GM23338 (cell line): ENCODE data around the gene DNAJB12. TPM values are rescaled to one million over a fixed set of nuclear protein-coding genes. Genes with fewer than 3 reads are reported as not detected.

Experiments
- ATAC-seq: fragments of 200-7000 bp; cut with Tn5 transposase; 3 replicates; pipeline ENCODE4 v1.9.1; 2020
- DNase-seq: peaks from one replicate; pipeline ENCODE4 v3.0.0-alpha.2; 2015; ENCODE audit warnings: low spot score
- H2AFZ ChIP-seq: fragments of 200-600 bp; sonication (generic); 2 replicates; pipeline ENCODE4 v1.8.0; 2016; ENCODE audit warnings: antibody characterized with exemption, mild to moderate bottlenecking, moderate library complexity
- H3F3A ChIP-seq: fragments of 200-600 bp; sonication (generic); replicated peaks from 2 replicates; pipeline ENCODE4 v1.8.0; 2017; ENCODE audit warnings: antibody characterized with exemption, mixed run types, low read depth
- H3K27ac ChIP-seq: fragments of 200-600 bp; sonication (generic); 2 replicates; pipeline ENCODE4 v1.6.1; 2016; ENCODE audit warnings: low read depth
- H3K27me3 ChIP-seq: fragments of 200-600 bp; sonication (generic); 2 replicates; pipeline ENCODE4 v1.8.0; 2016; ENCODE audit warnings: mild to moderate bottlenecking, mixed run types, moderate library complexity; ENCODE audit not compliant: insufficient read depth
- H3K36me3 ChIP-seq: fragments of 200-600 bp; sonication (generic); 2 replicates; pipeline ENCODE4 v1.8.0; 2016; ENCODE audit warnings: mild to moderate bottlenecking; ENCODE audit not compliant: insufficient read depth
- H3K4me1 ChIP-seq: fragments of 200-600 bp; sonication (generic); 2 replicates; pipeline ENCODE4 v1.8.0; 2016; ENCODE audit warnings: mild to moderate bottlenecking, moderate library complexity; ENCODE audit not compliant: insufficient read depth
- H3K4me2 ChIP-seq: fragments of 200-600 bp; sonication (generic); 2 replicates; pipeline ENCODE4 v1.7.1; 2017; ENCODE audit warnings: mixed run types
- H3K4me3 ChIP-seq: fragments of 200-600 bp; sonication (generic); 2 replicates; pipeline ENCODE4 v1.6.1; 2016; ENCODE audit warnings: mixed run types
- H3K79me2 ChIP-seq: fragments of 200-600 bp; sonication (generic); replicated peaks from 2 replicates; pipeline ENCODE4 v1.8.0; 2017; ENCODE audit warnings: mild to moderate bottlenecking; ENCODE audit not compliant: insufficient read depth
- H3K9me2 ChIP-seq: fragments of 200-600 bp; sonication (generic); 2 replicates; pipeline ENCODE4 v1.8.0; 2017; ENCODE audit not compliant: insufficient read depth
- H4K20me1 ChIP-seq: fragments of 200-600 bp; sonication (generic); replicated peaks from 2 replicates; pipeline ENCODE4 v1.8.0; 2017; ENCODE audit warnings: mild to moderate bottlenecking; ENCODE audit not compliant: insufficient read depth
- H3K27ac Mint-ChIP-seq: 2 replicates; pipeline ENCODE4 v1.8.0; 2020; ENCODE audit warnings: inconsistent platforms, mild to moderate bottlenecking, moderate library complexity, mixed read lengths
- H3K27me3 Mint-ChIP-seq: 3 replicates; pipeline ENCODE4 v1.8.0; 2022; ENCODE audit warnings: low read depth, mild to moderate bottlenecking, moderate library complexity, mixed read lengths, inconsistent platforms; ENCODE audit not compliant: insufficient read depth, poor library complexity
- H3K36me3 Mint-ChIP-seq: 3 replicates; pipeline ENCODE4 v1.8.0; 2021; ENCODE audit warnings: low read depth, mild to moderate bottlenecking, inconsistent platforms, moderate library complexity, mixed read lengths
- H3K4me1 Mint-ChIP-seq: 3 replicates; pipeline ENCODE4 v1.8.0; 2020; ENCODE audit warnings: mild to moderate bottlenecking, inconsistent platforms, mixed read lengths
- H3K4me3 Mint-ChIP-seq: 3 replicates; pipeline ENCODE4 v1.8.0; 2021; ENCODE audit warnings: moderate library complexity, mild to moderate bottlenecking, inconsistent platforms, mixed read lengths
- H3K9me3 Mint-ChIP-seq: 3 replicates; pipeline ENCODE4 v1.8.0; 2020; ENCODE audit warnings: moderate library complexity, mild to moderate bottlenecking, inconsistent platforms, mixed read lengths
- CREB1 ChIP-seq: fragments of 250-450 bp; sonication (Bioruptor Pico); IDR thresholded peaks from 2 replicates; pipeline ENCODE4 v1.5.0; 2020; ENCODE audit warnings: low read depth, mild to moderate bottlenecking, moderate library complexity
- CTCF ChIP-seq, 2 experiments: fragments of 200-600 bp in 1 of 2; sonication (generic) in 1 of 2; conservative IDR thresholded peaks; 2 replicates each; pipeline versions ENCODE4 v1.5.1 to v1.6.1; 2016 to 2017; ENCODE audit warnings: antibody characterized with exemption in 2 of 2, low read depth in 2 of 2, mild to moderate bottlenecking in 2 of 2, moderate library complexity in 1 of 2
- EZH2 ChIP-seq: fragments of 200-600 bp; sonication (generic); IDR thresholded peaks from one replicate; pipeline ENCODE4 v1.8.0; 2017; ENCODE audit warnings: antibody characterized with exemption, mild to moderate bottlenecking, low read depth; ENCODE audit not compliant: unreplicated experiment
- EZH2phosphoT487 ChIP-seq: fragments of 200-600 bp; sonication (generic); IDR thresholded peaks from one replicate; pipeline ENCODE4 v1.8.1; 2018; ENCODE audit warnings: antibody characterized with exemption; ENCODE audit not compliant: unreplicated experiment
- JUNB ChIP-seq: IDR thresholded peaks from one replicate; pipeline ENCODE4 v1.6.1; 2016; ENCODE audit warnings: antibody characterized with exemption; ENCODE audit not compliant: unreplicated experiment
- NANOG ChIP-seq: IDR thresholded peaks from 2 replicates; pipeline ENCODE4 v1.6.1; 2016; ENCODE audit warnings: antibody characterized with exemption, borderline replicate concordance
- POLR2AphosphoS5 ChIP-seq: IDR thresholded peaks from 2 replicates; pipeline ENCODE4 v1.6.1; 2016; ENCODE audit warnings: antibody characterized with exemption, low read depth
- REST ChIP-seq: IDR thresholded peaks from one replicate; pipeline ENCODE4 v1.6.1; 2018; ENCODE audit warnings: antibody characterized with exemption; ENCODE audit not compliant: unreplicated experiment
- STAT1 ChIP-seq: IDR thresholded peaks from one replicate; pipeline ENCODE4 v1.6.1; 2016; ENCODE audit warnings: antibody characterized with exemption; ENCODE audit not compliant: unreplicated experiment
- ZNF114 ChIP-seq: fragments of 250-450 bp; sonication (Bioruptor Pico); IDR thresholded peaks from 2 replicates; pipeline ENCODE4 v1.5.0; 2020; ENCODE audit warnings: mild to moderate bottlenecking, moderate library complexity
- ZNF331 ChIP-seq: fragments of 250-450 bp; sonication (Bioruptor Pico); IDR thresholded peaks from 2 replicates; pipeline ENCODE4 v1.5.0; 2020; ENCODE audit warnings: low read depth, mild to moderate bottlenecking, moderate library complexity
- ZNF462 ChIP-seq: fragments of 250-450 bp; sonication (Bioruptor Pico); IDR thresholded peaks from 2 replicates; pipeline ENCODE4 v1.5.0; 2020; ENCODE audit warnings: mild to moderate bottlenecking, moderate library complexity
- polyA plus RNA-seq: library from polyadenylated mRNA; unstranded; fragments of >200 nt; fragmentation: Nextera tagmentation; extraction: Ambion mirVana; gene quantifications from 2 replicates; pipeline ENCODE4 v1.2.1, GENCODE V29; 2016
- total RNA-seq: library from RNA; depleted of rRNA; stranded (reverse); fragments of >200 nt; shearing (Covaris generic); gene quantifications from 2 replicates; pipeline ENCODE4 v1.2.3, GENCODE V29; 2014
- TF ChIP-seq, protein P1 (sequence below): IDR thresholded peaks from 2 replicates; pipeline ENCODE4 v1.6.1; 2016; ENCODE audit warnings: antibody characterized with exemption

Gene DNAJB12
- total and polyA plus RNA-seq, 2 experiments from 2014 or later = 12.8 to 16.0 TPM

- H3K79me2 ChIP-seq = no peaks in the 10 kb centered on the region
- no peak overlapping the region for H3K4me3 Mint-ChIP-seq
- no peaks in the 10 kb centered on the region; the same call in 2 of the 3 replicates for H3K9me3 Mint-ChIP-seq
- H3K4me3 ChIP-seq = no peak overlapping the region
- TF ChIP-seq JUNB (no peak), ZNF114 (CRISPR knock-in tag) (no peak), CTCF (conservative IDR thresholded peaks at IDR 0.05; ENCODE audit: low read depth in 2 of 2) (no peak), EZH2phosphoT487 (no peak), NANOG (no peak), ZNF331 (CRISPR knock-in tag) (no peak), REST (no peak), POLR2AphosphoS5 (no peak), EZH2 (no peak), CREB1 (CRISPR knock-in tag) (no peak), ZNF462 (CRISPR knock-in tag) (no peak), STAT1 (no peak)
- TF ChIP-seq, protein P1, sequence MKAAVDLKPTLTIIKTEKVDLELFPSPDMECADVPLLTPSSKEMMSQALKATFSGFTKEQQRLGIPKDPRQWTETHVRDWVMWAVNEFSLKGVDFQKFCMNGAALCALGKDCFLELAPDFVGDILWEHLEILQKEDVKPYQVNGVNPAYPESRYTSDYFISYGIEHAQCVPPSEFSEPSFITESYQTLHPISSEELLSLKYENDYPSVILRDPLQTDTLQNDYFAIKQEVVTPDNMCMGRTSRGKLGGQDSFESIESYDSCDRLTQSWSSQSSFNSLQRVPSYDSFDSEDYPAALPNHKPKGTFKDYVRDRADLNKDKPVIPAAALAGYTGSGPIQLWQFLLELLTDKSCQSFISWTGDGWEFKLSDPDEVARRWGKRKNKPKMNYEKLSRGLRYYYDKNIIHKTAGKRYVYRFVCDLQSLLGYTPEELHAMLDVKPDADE = no peak
- H3K36me3 ChIP-seq = no peaks in the 10 kb centered on the region
- H3F3A ChIP-seq = peaks cover 10% of the 10 kb centered on the region
- H3K27me3 Mint-ChIP-seq = peaks cover 18% of the 10 kb centered on the region
- peak overlapping the region; percentile 61; the same call in 1 of the 2 replicates for H3K27ac ChIP-seq
- H4K20me1 ChIP-seq = no peaks in the 10 kb centered on the region
- H2AFZ ChIP-seq = peak overlapping the region; percentile 19; the same call in 1 of the 2 replicates
- H3K27me3 ChIP-seq = no peaks in the 10 kb centered on the region
- H3K36me3 Mint-ChIP-seq = no peaks in the 10 kb centered on the region; the same call in 2 of the 3 replicates
- H3K4me1 ChIP-seq = peaks cover 28% of the 10 kb centered on the region
- H3K4me2 ChIP-seq = no peak overlapping the region
- no peaks in the 10 kb centered on the region for H3K9me2 ChIP-seq
- no peak for ATAC-seq
- H3K4me1 Mint-ChIP-seq = peaks cover 40% of the 10 kb centered on the region
- DNase-seq = no peak
- peak overlapping the region; percentile 17; the same call in 1 of the 2 replicates for H3K27ac Mint-ChIP-seq
Observed at GRCh38 chr10:72315611-72316385, 38.9 kb downstream of the DNAJB12 start.
